SK-N-SH (cell line): Measurements from ENCODE around the gene MEIS2. TPM values are rescaled to one million over a fixed set of nuclear protein-coding genes. Genes with fewer than 3 reads are reported as not detected.
A peak's percentile ranks its signal among the peaks of the same experiment; 100 is the strongest.

Experiments
- CTCF ChIA-PET: fragments of 300-600, 350-600 bp; formaldehyde crosslinking; extraction: SDS; loops from one replicate; lab custom pipeline; 2021; lab: Yijun Ruan, JAX
- POLR2A ChIA-PET: fragments of 350-600 bp; sonication (Branson Sonifier 250); formaldehyde crosslinking; extraction: SDS; loops from one replicate; lab custom pipeline; 2020; ENCODE audit warnings: antibody characterized with exemption, inconsistent platforms; lab: Yijun Ruan, JAX
- DNase-seq: peaks from one replicate; pipeline ENCODE4 v3.0.0; 2012
- H2AFZ ChIP-seq: fragments of 200-600 bp; sonication (generic); 2 replicates; pipeline ENCODE4 v1.8.1; 2016; ENCODE audit warnings: antibody characterized with exemption, mild to moderate bottlenecking, low read depth
- H3F3A ChIP-seq: fragments of 200-600 bp; sonication (generic); replicated peaks from 2 replicates; pipeline ENCODE3; 2016; ENCODE audit warnings: antibody characterized with exemption, mild to moderate bottlenecking; ENCODE audit not compliant: insufficient read depth
- H3K27ac ChIP-seq, 2 experiments: fragments of 200-500 bp in 1 of 2; fragments of 200-600 bp in 1 of 2; sonication (Bioruptor generic) in 1 of 2; sonication (generic), shearing (Covaris generic) in 1 of 2; 2 replicates each; pipeline versions ENCODE4 v1.5.1 to v1.6.1; 2014 to 2016; ENCODE audit warnings: low read depth in 2 of 2, inconsistent platforms in 1 of 2, low read length in 1 of 2, mild to moderate bottlenecking in 1 of 2, mixed read lengths in 1 of 2
- H3K27me3 ChIP-seq: fragments of 200-600 bp; sonication (generic), shearing (Covaris generic); 2 replicates; pipeline ENCODE4 v1.6.1; 2016; ENCODE audit warnings: mixed run types; ENCODE audit not compliant: insufficient read depth
- H3K36me3 ChIP-seq, 2 experiments: fragments of 200-500 bp in 1 of 2; fragments of 200-600 bp in 1 of 2; sonication (Bioruptor generic) in 1 of 2; sonication (generic) in 1 of 2; replicated peaks in 1 of 2; 2 replicates each; pipeline versions ENCODE3 to v1.5.1; 2014 to 2016; ENCODE audit warnings: low read length in 1 of 2, mild to moderate bottlenecking in 1 of 2; ENCODE audit not compliant: insufficient read depth in 2 of 2, control insufficient read depth in 1 of 2
- H3K4me1 ChIP-seq, 2 experiments: fragments of 200-500 bp in 1 of 2; fragments of 200-600 bp in 1 of 2; sonication (Bioruptor generic) in 1 of 2; sonication (generic), shearing (Covaris generic) in 1 of 2; 2 replicates each; pipeline versions ENCODE4 v1.5.1 to v1.6.1; 2014 to 2016; ENCODE audit warnings: low read depth in 1 of 2, low read length in 1 of 2, mixed run types in 1 of 2; ENCODE audit not compliant: insufficient read depth in 2 of 2, control insufficient read depth in 1 of 2
- H3K4me2 ChIP-seq: fragments of 200-600 bp; sonication (generic), shearing (Covaris generic); 2 replicates; pipeline ENCODE4 v1.6.1; 2017; ENCODE audit warnings: mixed run types
- H3K4me3 ChIP-seq, 2 experiments: fragments of 200-500 bp in 1 of 2; fragments of 200-600 bp in 1 of 2; sonication (Bioruptor generic) in 1 of 2; sonication (generic), shearing (Covaris generic) in 1 of 2; 2 replicates each; pipeline versions ENCODE4 v1.5.1 to v1.8.1; 2014 to 2016; ENCODE audit warnings: low read depth in 2 of 2, inconsistent platforms in 1 of 2, low read length in 1 of 2, mild to moderate bottlenecking in 1 of 2, mixed read lengths in 1 of 2, moderate library complexity in 1 of 2
- H3K79me2 ChIP-seq: fragments of 200-600 bp; sonication (generic); 2 replicates; pipeline ENCODE4 v1.8.1; 2017; ENCODE audit warnings: mild to moderate bottlenecking; ENCODE audit not compliant: insufficient read depth
- H3K9ac ChIP-seq: fragments of 200-600 bp; sonication (generic); 2 replicates; pipeline ENCODE4 v1.6.1; 2017; ENCODE audit warnings: mixed run types
- H3K9me2 ChIP-seq: fragments of 200-600 bp; sonication (generic); 2 replicates; pipeline ENCODE4 v1.6.1; 2017; ENCODE audit warnings: mixed run types
- H3K9me3 ChIP-seq: fragments of 200-600 bp; sonication (generic); 2 replicates; pipeline ENCODE4 v1.6.1; 2017; ENCODE audit warnings: mixed run types, mild to moderate bottlenecking, moderate library complexity
- H4K20me1 ChIP-seq: fragments of 200-600 bp; sonication (generic); 2 replicates; pipeline ENCODE4 v1.6.1; 2017; ENCODE audit warnings: mild to moderate bottlenecking, mixed run types; ENCODE audit not compliant: insufficient read depth
- CHD2 ChIP-seq: fragments of 150-350 bp; IDR thresholded peaks from 2 replicates; pipeline ENCODE4 v1.6.1; 2018; ENCODE audit warnings: low read length; ENCODE audit not compliant: partially characterized antibody
- ELF1 ChIP-seq: IDR thresholded peaks from 2 replicates; pipeline ENCODE4 v1.4.0; 2012
- EP300 ChIP-seq, 2 experiments: IDR thresholded peaks; 2 replicates each; pipeline versions ENCODE4 v1.4.0 to v1.6.1; 2012; ENCODE audit warnings: borderline replicate concordance in 1 of 2, low read depth in 1 of 2, low read length in 1 of 2
- FOSL2 ChIP-seq: IDR thresholded peaks from 2 replicates; pipeline ENCODE4 v1.4.0; 2012; ENCODE audit warnings: low read depth, mild to moderate bottlenecking, moderate library complexity, borderline replicate concordance
- FOXJ3 ChIP-seq: sonication (generic); formaldehyde crosslinking; IDR thresholded peaks from 2 replicates; pipeline ENCODE4 v1.5.1; 2020; ENCODE audit warnings: mild to moderate bottlenecking, missing genetic modification reagents
- FOXM1 ChIP-seq: IDR thresholded peaks from 2 replicates; pipeline ENCODE4 v1.4.0; 2012; ENCODE audit warnings: low read depth, mild to moderate bottlenecking
- GABPA ChIP-seq: IDR thresholded peaks from 2 replicates; pipeline ENCODE4 v1.4.0; 2012; ENCODE audit warnings: low read depth, mild to moderate bottlenecking
- GATA2 ChIP-seq: sonication (generic); formaldehyde crosslinking; IDR thresholded peaks from 2 replicates; pipeline ENCODE4 v1.5.0; 2020; ENCODE audit warnings: mild to moderate bottlenecking, missing genetic modification reagents
- JUND ChIP-seq: IDR thresholded peaks from 2 replicates; pipeline ENCODE4 v1.4.0; 2012
- MXI1 ChIP-seq: IDR thresholded peaks from 2 replicates; pipeline ENCODE4 v1.6.1; 2012; ENCODE audit warnings: mild to moderate bottlenecking, low read depth, low read length, improper control_type of control experiment
- NFIC ChIP-seq: IDR thresholded peaks from 2 replicates; pipeline ENCODE4 v1.4.0; 2012; ENCODE audit warnings: borderline replicate concordance
- POLR2AphosphoS5 ChIP-seq: IDR thresholded peaks from 2 replicates; pipeline ENCODE4 v1.6.1; 2012; ENCODE audit warnings: low read depth, low read length
- RCOR1 ChIP-seq: fragments of 150-350 bp; IDR thresholded peaks from 2 replicates; pipeline ENCODE4 v1.6.1; 2017; ENCODE audit warnings: antibody characterized with exemption, low read length
- RXRA ChIP-seq: IDR thresholded peaks from 2 replicates; pipeline ENCODE4 v1.4.0; 2012; ENCODE audit warnings: low read depth, mild to moderate bottlenecking, borderline replicate concordance
- SIN3A ChIP-seq: IDR thresholded peaks from 2 replicates; pipeline ENCODE4 v1.6.1; 2012; ENCODE audit warnings: low read depth, mild to moderate bottlenecking, low read length, moderate library complexity, borderline replicate concordance
- SMC3 ChIP-seq: IDR thresholded peaks from 2 replicates; pipeline ENCODE4 v1.6.1; 2012; ENCODE audit warnings: low read depth, low read length, improper control_type of control experiment
- TAF1 ChIP-seq: IDR thresholded peaks from 2 replicates; pipeline ENCODE4 v1.6.1; 2012; ENCODE audit warnings: low read depth, mild to moderate bottlenecking, low read length, moderate library complexity, borderline replicate concordance
- YY1 ChIP-seq: IDR thresholded peaks from 2 replicates; pipeline ENCODE4 v1.4.0; 2012; ENCODE audit warnings: low read depth, mild to moderate bottlenecking
- WGBS: methylation state at CpG from one replicate; pipeline ENCODE4 v1.1.6; 2017; ENCODE audit warnings: low lambda C conversion rate; 5-methylcytosine and 5-hydroxymethylcytosine counted together
- polyA plus RNA-seq, 3 experiments: library from polyadenylated mRNA; depleted of rRNA; stranded (reverse); fragments of >200 nt; gene quantifications; 2 replicates each; pipeline ENCODE4 v1.2.3, GENCODE V29; 2012
- TF ChIP-seq, protein P1 (sequence below): IDR thresholded peaks from 2 replicates; pipeline ENCODE4 v1.4.0; 2012; ENCODE audit warnings: low read depth, borderline replicate concordance
- TF ChIP-seq, protein P2 (sequence below): IDR thresholded peaks from 2 replicates; pipeline ENCODE4; 2012
- TF ChIP-seq, protein P3 (sequence below): fragments of 150-350 bp; IDR thresholded peaks from 2 replicates; pipeline ENCODE4 v1.6.1; 2016; ENCODE audit warnings: mild to moderate bottlenecking, low read depth, low read length
- TF ChIP-seq, protein P4 (sequence below): fragments of 200-600 bp; sonication (generic); IDR thresholded peaks from 2 replicates; pipeline ENCODE4 v1.6.1; 2017; ENCODE audit warnings: antibody characterized with exemption, mild to moderate bottlenecking, moderate library complexity
- TF ChIP-seq, protein P5 (sequence below): IDR thresholded peaks from 2 replicates; pipeline ENCODE4 v1.4.0; 2012; ENCODE audit warnings: low read depth

The MEIS2 gene
- polyA plus RNA-seq, 1 of the 3 experiments (the other 2 are of a cell fraction), result 146 TPM

DNA sequence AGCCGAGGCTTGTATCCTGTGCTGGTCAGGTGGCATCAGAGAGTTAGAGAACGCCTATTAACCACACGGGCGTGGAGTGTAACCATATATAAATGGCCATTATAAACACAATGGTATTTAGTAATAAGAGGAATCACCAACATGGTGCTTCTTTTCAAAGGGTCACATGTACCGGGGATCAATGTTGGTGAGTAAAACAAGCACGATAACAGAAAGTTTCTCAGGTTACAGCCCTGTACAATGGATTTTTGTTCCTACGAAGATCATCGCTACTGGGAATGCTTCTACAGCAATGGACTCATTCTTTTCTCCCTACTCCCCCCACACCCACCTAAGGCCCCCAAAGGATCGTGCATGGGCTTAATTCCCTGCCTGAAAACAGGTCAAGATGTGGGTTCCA, 42.5 kb downstream of the MEIS2 start:
- no peaks in the 10 kb centered on the region for H3K9me3 ChIP-seq
- peak overlapping the region; percentile 18; the same call in 1 of the 2 replicates for H3K4me2 ChIP-seq
- H3K4me1 ChIP-seq, result peaks cover 7 to 14% of the 10 kb centered on the region in 2 experiments; a peak in 3 of 4 replicates
- H3K9ac ChIP-seq, result no peak overlapping the region
- peaks cover 55% of the 10 kb centered on the region for H4K20me1 ChIP-seq
- H3K36me3 ChIP-seq, result peaks cover 86 to 91% of the 10 kb centered on the region in 2 experiments
- H2AFZ ChIP-seq, result no peak overlapping the region
- H3K27me3 ChIP-seq, result no peaks in the 10 kb centered on the region
- H3F3A ChIP-seq, result peaks cover 35% of the 10 kb centered on the region
- 93% methylated on average over 9 of the region's 9 CpGs for WGBS
- no peaks in the 10 kb centered on the region for H3K9me2 ChIP-seq
- TF ChIP-seq YY1 (no peak), FOSL2 (no peak), MXI1 (no peak), EP300 (IDR thresholded peaks at IDR 0.05; ENCODE audit: borderline replicate concordance in 1 of 2, low read depth in 1 of 2, low read length in 1 of 2) (no peak), RCOR1 (no peak), GATA2 (no peak), CHD2 (no peak), TAF1 (no peak)
- no peak overlapping the region for H3K4me3 ChIP-seq
- peak overlapping the region; percentile 64 to 67; a peak in 3 of 4 replicates for H3K27ac ChIP-seq
- ChIA-PET CTCF (no interaction called here), POLR2A (interaction anchor here (0.6 kb wide), 1 partner anchor 14 kb away, joined by 3 read pairs; no protein-coding TSS in a partner anchor)
- peaks cover 97% of the 10 kb centered on the region for H3K79me2 ChIP-seq
- no peak for DNase-seq

DNA sequence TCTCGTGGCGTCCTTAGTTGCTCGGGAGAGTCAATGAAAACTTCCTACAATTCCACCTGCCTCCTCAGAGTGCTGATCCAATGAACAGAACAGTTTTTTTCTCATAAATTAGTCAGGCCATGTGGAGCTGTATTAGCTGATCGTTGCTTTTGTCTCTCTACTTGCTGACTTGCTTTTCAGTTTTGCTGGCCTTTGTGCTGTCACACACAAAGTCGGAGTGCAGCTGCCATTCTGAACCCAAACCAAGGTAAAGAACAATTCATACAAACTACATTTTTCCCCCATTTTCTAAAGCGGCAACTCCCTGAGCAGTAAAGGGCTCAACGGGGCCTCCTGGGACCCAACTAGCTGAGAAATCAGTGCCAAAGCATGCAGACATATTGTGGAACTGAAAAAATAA, 43.1 kb downstream of the MEIS2 start:
- Histone ChIP-seq H3F3A (peaks cover 32% of the 10 kb centered on the region), H3K4me2 (no peak overlapping the region), H2AFZ (no peak overlapping the region), H3K79me2 (peaks cover 97% of the 10 kb centered on the region), H3K27ac (no peak overlapping the region; a peak in 1 of 4 replicates), H3K4me3 (no peak overlapping the region), H4K20me1 (peaks cover 57% of the 10 kb centered on the region), H3K9me3 (no peaks in the 10 kb centered on the region), H3K36me3 (peaks cover 86 to 91% of the 10 kb centered on the region in 2 experiments), H3K4me1 (peaks cover 7 to 14% of the 10 kb centered on the region in 2 experiments; a peak in 3 of 4 replicates), H3K9ac (no peak overlapping the region), H3K9me2 (no peaks in the 10 kb centered on the region), H3K27me3 (no peaks in the 10 kb centered on the region)
- TF ChIP-seq SIN3A, result no peak
- no peak for TF ChIP-seq SMC3
- no peak for TF ChIP-seq NFIC
- TF ChIP-seq, protein P1, sequence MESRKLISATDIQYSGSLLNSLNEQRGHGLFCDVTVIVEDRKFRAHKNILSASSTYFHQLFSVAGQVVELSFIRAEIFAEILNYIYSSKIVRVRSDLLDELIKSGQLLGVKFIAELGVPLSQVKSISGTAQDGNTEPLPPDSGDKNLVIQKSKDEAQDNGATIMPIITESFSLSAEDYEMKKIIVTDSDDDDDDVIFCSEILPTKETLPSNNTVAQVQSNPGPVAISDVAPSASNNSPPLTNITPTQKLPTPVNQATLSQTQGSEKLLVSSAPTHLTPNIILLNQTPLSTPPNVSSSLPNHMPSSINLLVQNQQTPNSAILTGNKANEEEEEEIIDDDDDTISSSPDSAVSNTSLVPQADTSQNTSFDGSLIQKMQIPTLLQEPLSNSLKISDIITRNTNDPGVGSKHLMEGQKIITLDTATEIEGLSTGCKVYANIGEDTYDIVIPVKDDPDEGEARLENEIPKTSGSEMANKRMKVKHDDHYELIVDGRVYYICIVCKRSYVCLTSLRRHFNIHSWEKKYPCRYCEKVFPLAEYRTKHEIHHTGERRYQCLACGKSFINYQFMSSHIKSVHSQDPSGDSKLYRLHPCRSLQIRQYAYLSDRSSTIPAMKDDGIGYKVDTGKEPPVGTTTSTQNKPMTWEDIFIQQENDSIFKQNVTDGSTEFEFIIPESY, result no peak
- TF ChIP-seq, protein P2, sequence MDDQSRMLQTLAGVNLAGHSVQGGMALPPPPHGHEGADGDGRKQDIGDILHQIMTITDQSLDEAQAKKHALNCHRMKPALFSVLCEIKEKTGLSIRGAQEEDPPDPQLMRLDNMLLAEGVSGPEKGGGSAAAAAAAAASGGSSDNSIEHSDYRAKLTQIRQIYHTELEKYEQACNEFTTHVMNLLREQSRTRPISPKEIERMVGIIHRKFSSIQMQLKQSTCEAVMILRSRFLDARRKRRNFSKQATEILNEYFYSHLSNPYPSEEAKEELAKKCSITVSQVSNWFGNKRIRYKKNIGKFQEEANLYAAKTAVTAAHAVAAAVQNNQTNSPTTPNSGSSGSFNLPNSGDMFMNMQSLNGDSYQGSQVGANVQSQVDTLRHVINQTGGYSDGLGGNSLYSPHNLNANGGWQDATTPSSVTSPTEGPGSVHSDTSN, result no peak
- TF ChIP-seq, protein P3, sequence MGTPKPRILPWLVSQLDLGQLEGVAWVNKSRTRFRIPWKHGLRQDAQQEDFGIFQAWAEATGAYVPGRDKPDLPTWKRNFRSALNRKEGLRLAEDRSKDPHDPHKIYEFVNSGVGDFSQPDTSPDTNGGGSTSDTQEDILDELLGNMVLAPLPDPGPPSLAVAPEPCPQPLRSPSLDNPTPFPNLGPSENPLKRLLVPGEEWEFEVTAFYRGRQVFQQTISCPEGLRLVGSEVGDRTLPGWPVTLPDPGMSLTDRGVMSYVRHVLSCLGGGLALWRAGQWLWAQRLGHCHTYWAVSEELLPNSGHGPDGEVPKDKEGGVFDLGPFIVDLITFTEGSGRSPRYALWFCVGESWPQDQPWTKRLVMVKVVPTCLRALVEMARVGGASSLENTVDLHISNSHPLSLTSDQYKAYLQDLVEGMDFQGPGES, result no peak
- no peak for TF ChIP-seq JUND
- TF ChIP-seq POLR2AphosphoS5, result no peak
- TF ChIP-seq FOXM1, result no peak
- TF ChIP-seq, protein P4, sequence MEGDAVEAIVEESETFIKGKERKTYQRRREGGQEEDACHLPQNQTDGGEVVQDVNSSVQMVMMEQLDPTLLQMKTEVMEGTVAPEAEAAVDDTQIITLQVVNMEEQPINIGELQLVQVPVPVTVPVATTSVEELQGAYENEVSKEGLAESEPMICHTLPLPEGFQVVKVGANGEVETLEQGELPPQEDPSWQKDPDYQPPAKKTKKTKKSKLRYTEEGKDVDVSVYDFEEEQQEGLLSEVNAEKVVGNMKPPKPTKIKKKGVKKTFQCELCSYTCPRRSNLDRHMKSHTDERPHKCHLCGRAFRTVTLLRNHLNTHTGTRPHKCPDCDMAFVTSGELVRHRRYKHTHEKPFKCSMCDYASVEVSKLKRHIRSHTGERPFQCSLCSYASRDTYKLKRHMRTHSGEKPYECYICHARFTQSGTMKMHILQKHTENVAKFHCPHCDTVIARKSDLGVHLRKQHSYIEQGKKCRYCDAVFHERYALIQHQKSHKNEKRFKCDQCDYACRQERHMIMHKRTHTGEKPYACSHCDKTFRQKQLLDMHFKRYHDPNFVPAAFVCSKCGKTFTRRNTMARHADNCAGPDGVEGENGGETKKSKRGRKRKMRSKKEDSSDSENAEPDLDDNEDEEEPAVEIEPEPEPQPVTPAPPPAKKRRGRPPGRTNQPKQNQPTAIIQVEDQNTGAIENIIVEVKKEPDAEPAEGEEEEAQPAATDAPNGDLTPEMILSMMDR, result no peak
- no peak for TF ChIP-seq EP300 (IDR thresholded peaks at IDR 0.05; ENCODE audit: borderline replicate concordance in 1 of 2, low read depth in 1 of 2, low read length in 1 of 2)
- TF ChIP-seq, protein P5, sequence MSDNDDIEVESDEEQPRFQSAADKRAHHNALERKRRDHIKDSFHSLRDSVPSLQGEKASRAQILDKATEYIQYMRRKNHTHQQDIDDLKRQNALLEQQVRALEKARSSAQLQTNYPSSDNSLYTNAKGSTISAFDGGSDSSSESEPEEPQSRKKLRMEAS, result no peak
- no peak for TF ChIP-seq RXRA
- TF ChIP-seq GABPA, result no peak
- TF ChIP-seq FOXJ3, result no peak
- no peak for TF ChIP-seq ELF1
- no peak for TF ChIP-seq RCOR1
- ChIA-PET POLR2A (no interaction called here), CTCF (interaction anchor here (0.6 to 1.5 kb wide), 2 partner anchors 15 to 71 kb away, joined by 3 read pairs; no protein-coding TSS in a partner anchor)
- 95% methylated on average over 7 of the region's 7 CpGs for WGBS
- DNase-seq, result no peak
